ENCODE data around the gene ARHGAP15. TPM values are rescaled to one million over a fixed set of nuclear protein-coding genes. Genes with fewer than 3 reads are reported as not detected.

The ARHGAP15 gene
- total RNA-seq, 2 donors from 2014 or later: 0.41 to 4.3 TPM

- Histone ChIP-seq H3K27ac (no peak overlapping the region), H3K36me3 (no peaks in the 10 kb centered on the region), H3K4me3 (no peak overlapping the region), H3K4me1 (replicated peaks) (peaks cover 5% of the 10 kb centered on the region), H3K27me3 (replicated peaks; ENCODE audit: insufficient read depth) (no peaks in the 10 kb centered on the region), H3K9me3 (no peaks in the 10 kb centered on the region)
- 16% methylated on average over 3 of the region's 3 CpGs for WGBS
- DNase-seq (ENCODE audit: low spot score): peak; percentile 5
- no peak for TF ChIP-seq POLR2AphosphoS5 (IDR thresholded peaks at IDR 0.05)
- TF ChIP-seq CTCF (IDR thresholded peaks at IDR 0.05): no peak
- TF ChIP-seq POLR2A (IDR thresholded peaks at IDR 0.05): no peak
- intact Hi-C loops (cut with DNase I): no loop called here
Observed at GRCh38 chr2:143397884-143398614, 268.8 kb downstream of the ARHGAP15 start.

- Histone ChIP-seq H3K9me3 (no peaks in the 10 kb centered on the region), H3K27ac (no peak overlapping the region), H3K27me3 (replicated peaks; ENCODE audit: insufficient read depth) (no peaks in the 10 kb centered on the region), H3K36me3 (no peaks in the 10 kb centered on the region), H3K4me1 (replicated peaks) (peaks cover 5% of the 10 kb centered on the region), H3K4me3 (no peak overlapping the region)
- peak; percentile 10 for DNase-seq (ENCODE audit: low spot score)
- intact Hi-C loops (cut with DNase I): no loop called here
- TF ChIP-seq CTCF (IDR thresholded peaks at IDR 0.05) (no peak), POLR2A (IDR thresholded peaks at IDR 0.05) (no peak), POLR2AphosphoS5 (IDR thresholded peaks at IDR 0.05) (no peak)
- 14% methylated on average over 2 of the region's 2 CpGs for WGBS
Observed at GRCh38 chr2:143398781-143399180, 269.6 kb downstream of the ARHGAP15 start.

GRCh38 chr2:143399631-143400069 lies 270.4 kb downstream of the ARHGAP15 start:
- no peaks in the 10 kb centered on the region for H3K9me3 ChIP-seq
- no peak for TF ChIP-seq CTCF (IDR thresholded peaks at IDR 0.05)
- no peak for TF ChIP-seq POLR2AphosphoS5 (IDR thresholded peaks at IDR 0.05)
- TF ChIP-seq POLR2A (IDR thresholded peaks at IDR 0.05): no peak
- H3K27me3 ChIP-seq (replicated peaks; ENCODE audit: insufficient read depth): no peaks in the 10 kb centered on the region
- DNase-seq (ENCODE audit: low spot score): no peak
- H3K4me1 ChIP-seq (replicated peaks): peaks cover 5% of the 10 kb centered on the region
- no peak overlapping the region for H3K4me3 ChIP-seq
- 18% methylated on average over 2 of the region's 2 CpGs for WGBS
- intact Hi-C loops (cut with DNase I): no loop called here
- no peaks in the 10 kb centered on the region for H3K36me3 ChIP-seq
- no peak overlapping the region for H3K27ac ChIP-seq

DNA sequence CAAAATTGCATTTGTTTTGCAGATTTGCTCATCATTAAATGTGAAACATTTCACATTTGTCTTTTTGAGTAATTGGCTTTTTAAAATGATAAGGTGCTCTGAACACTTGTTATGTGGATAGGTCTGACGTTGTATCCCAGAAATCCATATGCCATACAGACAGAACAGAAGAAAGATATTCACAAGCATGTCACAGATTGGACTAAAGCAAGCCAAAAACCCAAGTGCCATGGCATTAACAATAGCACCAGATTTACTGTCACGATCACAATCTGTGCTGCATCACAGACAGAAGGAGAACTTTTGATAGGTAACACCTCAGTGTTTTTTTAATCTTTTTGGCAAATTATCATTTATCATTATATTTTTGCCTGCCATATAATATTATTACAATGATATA lies 272.6 kb downstream of the ARHGAP15 start:
- no peaks in the 10 kb centered on the region for H3K27me3 ChIP-seq (replicated peaks; ENCODE audit: insufficient read depth)
- H3K36me3 ChIP-seq: no peaks in the 10 kb centered on the region
- DNase-seq (ENCODE audit: low spot score): no peak
- 88% methylated on average over 2 of the region's 2 CpGs for WGBS
- intact Hi-C loops (cut with DNase I): no loop called here
- H3K4me3 ChIP-seq: no peak overlapping the region
- no peaks in the 10 kb centered on the region for H3K9me3 ChIP-seq
- TF ChIP-seq POLR2AphosphoS5 (IDR thresholded peaks at IDR 0.05): no peak
- TF ChIP-seq CTCF (IDR thresholded peaks at IDR 0.05): no peak
- TF ChIP-seq POLR2A (IDR thresholded peaks at IDR 0.05): no peak
- H3K27ac ChIP-seq: no peak overlapping the region
- H3K4me1 ChIP-seq (replicated peaks): peaks cover 5% of the 10 kb centered on the region

DNA sequence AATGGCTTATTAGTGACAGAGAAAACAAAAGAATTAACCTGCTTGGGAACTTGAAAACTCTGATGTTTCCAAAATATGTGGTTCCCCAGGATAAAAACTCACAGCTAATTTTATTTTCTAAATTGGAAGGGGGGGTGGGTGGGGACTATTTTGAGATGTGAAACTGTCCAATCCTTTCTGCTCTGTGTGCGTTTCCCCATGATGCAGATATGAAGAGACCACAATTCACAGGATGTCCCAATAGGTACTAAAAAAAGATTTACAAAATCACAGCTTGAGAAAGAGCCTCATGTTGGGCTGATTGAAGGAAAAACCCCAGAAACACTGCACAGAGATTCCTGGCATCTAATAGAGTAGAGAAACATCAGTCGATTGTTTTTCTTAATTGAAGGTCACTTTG lies 273.2 kb downstream of the ARHGAP15 start:
- no peaks in the 10 kb centered on the region for H3K9me3 ChIP-seq
- H3K4me1 ChIP-seq (replicated peaks): peaks cover 5% of the 10 kb centered on the region
- no peak for DNase-seq (ENCODE audit: low spot score)
- H3K4me3 ChIP-seq: no peak overlapping the region
- WGBS: 87% methylated on average over 2 of the region's 2 CpGs
- TF ChIP-seq POLR2AphosphoS5 (IDR thresholded peaks at IDR 0.05) (no peak), POLR2A (IDR thresholded peaks at IDR 0.05) (no peak), CTCF (IDR thresholded peaks at IDR 0.05) (no peak)
- intact Hi-C loops (cut with DNase I): no loop called here
- H3K27ac ChIP-seq: no peak overlapping the region
- no peaks in the 10 kb centered on the region for H3K36me3 ChIP-seq
- H3K27me3 ChIP-seq (replicated peaks; ENCODE audit: insufficient read depth): no peaks in the 10 kb centered on the region
